Liver (tissue), 3 donors: ENCODE results near the gene FNBP1L.

Experiments
- EGR1 ChIP-seq, 2 donors: IDR thresholded peaks; 2 replicates each; pipeline ENCODE4 v1.6.1; 2016 to 2018; ENCODE audit warnings: antibody characterized with exemption in 2 of 2, low read depth in 2 of 2
- FOXA1 ChIP-seq: IDR thresholded peaks from 2 replicates; pipeline ENCODE4 v1.6.1; 2016; ENCODE audit warnings: antibody characterized with exemption
- JUND ChIP-seq, 2 donors: IDR thresholded peaks; 2 replicates each; pipeline ENCODE4 v1.6.1; 2016; ENCODE audit warnings: antibody characterized with exemption in 2 of 2
- RAD21 ChIP-seq, 2 donors: IDR thresholded peaks; 2 replicates each; pipeline ENCODE4 v1.6.1; 2016; ENCODE audit warnings: antibody characterized with exemption in 2 of 2, mild to moderate bottlenecking in 2 of 2
- SP1 ChIP-seq: IDR thresholded peaks from 2 replicates; pipeline ENCODE4 v1.6.1; 2018; ENCODE audit warnings: antibody characterized with exemption, mild to moderate bottlenecking
- TAF1 ChIP-seq: conservative IDR thresholded peaks from 2 replicates; pipeline ENCODE4 v1.6.1; 2016; ENCODE audit warnings: antibody characterized with exemption, mild to moderate bottlenecking
- TF ChIP-seq, protein P1 (sequence below): fragments of 150-350 bp; IDR thresholded peaks from 2 replicates; pipeline ENCODE4 v1.5.1; 2017; ENCODE audit warnings: improper control_type of control experiment, low read depth, low read length; ENCODE audit not compliant: missing input control
- TF ChIP-seq, protein P2 (sequence below): IDR thresholded peaks from 2 replicates; pipeline ENCODE4 v1.6.1; 2016; ENCODE audit warnings: antibody characterized with exemption
- donor health status: healthy.
- donor health status: healthy.

DNA sequence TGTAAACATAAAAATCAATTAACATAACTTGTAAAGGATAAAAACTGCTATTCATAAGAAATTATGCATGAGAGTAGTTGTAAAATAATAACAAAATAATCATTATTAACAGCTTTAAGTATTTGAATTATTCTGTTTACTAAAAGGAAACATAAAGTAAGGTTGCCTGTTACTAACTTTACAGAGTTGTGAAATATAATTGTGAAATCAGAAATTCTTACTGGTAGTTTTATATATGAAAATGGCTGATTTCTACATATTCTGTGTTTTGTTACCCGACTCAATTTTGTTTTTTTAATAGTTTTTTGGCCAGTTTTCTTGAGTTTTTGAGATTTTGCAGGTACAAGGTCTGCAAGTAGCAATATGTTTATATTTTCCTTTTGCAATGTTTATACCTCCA, 27.8 kb downstream of the FNBP1L start:
- TF ChIP-seq JUND (IDR thresholded peaks at IDR 0.05) (no peak), RAD21 (IDR thresholded peaks at IDR 0.05) (no peak), SP1 (no peak), FOXA1 (no peak), TAF1 (no peak), EGR1 (IDR thresholded peaks at IDR 0.05; ENCODE audit: low read depth in 2 of 2) (no peak)
- TF ChIP-seq, protein P1, sequence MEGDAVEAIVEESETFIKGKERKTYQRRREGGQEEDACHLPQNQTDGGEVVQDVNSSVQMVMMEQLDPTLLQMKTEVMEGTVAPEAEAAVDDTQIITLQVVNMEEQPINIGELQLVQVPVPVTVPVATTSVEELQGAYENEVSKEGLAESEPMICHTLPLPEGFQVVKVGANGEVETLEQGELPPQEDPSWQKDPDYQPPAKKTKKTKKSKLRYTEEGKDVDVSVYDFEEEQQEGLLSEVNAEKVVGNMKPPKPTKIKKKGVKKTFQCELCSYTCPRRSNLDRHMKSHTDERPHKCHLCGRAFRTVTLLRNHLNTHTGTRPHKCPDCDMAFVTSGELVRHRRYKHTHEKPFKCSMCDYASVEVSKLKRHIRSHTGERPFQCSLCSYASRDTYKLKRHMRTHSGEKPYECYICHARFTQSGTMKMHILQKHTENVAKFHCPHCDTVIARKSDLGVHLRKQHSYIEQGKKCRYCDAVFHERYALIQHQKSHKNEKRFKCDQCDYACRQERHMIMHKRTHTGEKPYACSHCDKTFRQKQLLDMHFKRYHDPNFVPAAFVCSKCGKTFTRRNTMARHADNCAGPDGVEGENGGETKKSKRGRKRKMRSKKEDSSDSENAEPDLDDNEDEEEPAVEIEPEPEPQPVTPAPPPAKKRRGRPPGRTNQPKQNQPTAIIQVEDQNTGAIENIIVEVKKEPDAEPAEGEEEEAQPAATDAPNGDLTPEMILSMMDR: no peak
- TF ChIP-seq, protein P2, sequence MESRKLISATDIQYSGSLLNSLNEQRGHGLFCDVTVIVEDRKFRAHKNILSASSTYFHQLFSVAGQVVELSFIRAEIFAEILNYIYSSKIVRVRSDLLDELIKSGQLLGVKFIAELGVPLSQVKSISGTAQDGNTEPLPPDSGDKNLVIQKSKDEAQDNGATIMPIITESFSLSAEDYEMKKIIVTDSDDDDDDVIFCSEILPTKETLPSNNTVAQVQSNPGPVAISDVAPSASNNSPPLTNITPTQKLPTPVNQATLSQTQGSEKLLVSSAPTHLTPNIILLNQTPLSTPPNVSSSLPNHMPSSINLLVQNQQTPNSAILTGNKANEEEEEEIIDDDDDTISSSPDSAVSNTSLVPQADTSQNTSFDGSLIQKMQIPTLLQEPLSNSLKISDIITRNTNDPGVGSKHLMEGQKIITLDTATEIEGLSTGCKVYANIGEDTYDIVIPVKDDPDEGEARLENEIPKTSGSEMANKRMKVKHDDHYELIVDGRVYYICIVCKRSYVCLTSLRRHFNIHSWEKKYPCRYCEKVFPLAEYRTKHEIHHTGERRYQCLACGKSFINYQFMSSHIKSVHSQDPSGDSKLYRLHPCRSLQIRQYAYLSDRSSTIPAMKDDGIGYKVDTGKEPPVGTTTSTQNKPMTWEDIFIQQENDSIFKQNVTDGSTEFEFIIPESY: no peak
